HG03039 (cell line): ENCODE measurements around the gene TOX2.

ENCODE experiments used
- ATAC-seq: cut with Tn5 transposase; IDR thresholded peaks from one replicate; pipeline ENCODE4 v1.9.1; 2021; ENCODE audit warnings: mild to moderate bottlenecking, moderate library complexity; ENCODE audit not compliant: unreplicated experiment

The TOX2 gene

DNA sequence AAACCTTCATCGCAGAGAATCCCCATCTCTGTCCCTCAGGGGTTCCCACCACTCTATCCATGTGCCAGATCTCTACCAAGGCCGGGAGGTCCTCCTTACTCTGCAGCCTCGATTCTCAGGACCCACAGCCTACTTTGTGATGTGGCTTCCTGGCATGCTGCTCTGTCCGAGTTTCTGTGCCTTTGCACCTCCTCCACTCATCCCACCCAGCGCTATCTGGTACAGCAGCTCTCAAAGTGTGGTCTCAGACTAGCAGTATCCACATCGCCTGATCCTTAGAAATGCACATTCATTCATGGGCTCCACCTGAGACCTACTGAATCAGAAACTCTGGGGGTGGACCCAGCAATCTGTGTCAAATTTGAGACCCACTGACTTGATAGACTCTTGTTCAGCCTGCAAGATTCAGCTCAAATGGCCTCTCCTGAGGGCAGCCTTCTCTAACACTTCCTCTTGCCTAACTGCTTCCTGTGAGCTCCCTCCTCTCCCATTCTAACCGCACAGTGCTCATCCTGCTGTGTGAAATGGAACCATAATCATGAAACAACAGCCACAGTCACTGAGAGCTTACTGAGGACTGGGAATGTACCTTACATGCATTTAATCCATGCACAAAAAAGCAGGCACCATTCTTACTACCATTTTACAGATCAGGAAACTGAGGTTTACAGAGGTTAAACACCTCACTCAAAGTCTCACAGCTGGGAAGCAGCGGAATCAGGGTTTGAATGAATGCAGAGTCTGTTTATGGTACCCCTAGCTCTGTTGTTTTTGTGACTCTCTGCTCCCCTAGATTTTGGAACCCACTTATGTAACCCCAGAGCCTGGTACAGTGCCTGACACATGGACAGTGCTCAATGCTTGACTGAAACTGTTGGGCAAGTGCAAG, 202.9 kb downstream of the TOX2 start:
- no peak for ATAC-seq

DNA sequence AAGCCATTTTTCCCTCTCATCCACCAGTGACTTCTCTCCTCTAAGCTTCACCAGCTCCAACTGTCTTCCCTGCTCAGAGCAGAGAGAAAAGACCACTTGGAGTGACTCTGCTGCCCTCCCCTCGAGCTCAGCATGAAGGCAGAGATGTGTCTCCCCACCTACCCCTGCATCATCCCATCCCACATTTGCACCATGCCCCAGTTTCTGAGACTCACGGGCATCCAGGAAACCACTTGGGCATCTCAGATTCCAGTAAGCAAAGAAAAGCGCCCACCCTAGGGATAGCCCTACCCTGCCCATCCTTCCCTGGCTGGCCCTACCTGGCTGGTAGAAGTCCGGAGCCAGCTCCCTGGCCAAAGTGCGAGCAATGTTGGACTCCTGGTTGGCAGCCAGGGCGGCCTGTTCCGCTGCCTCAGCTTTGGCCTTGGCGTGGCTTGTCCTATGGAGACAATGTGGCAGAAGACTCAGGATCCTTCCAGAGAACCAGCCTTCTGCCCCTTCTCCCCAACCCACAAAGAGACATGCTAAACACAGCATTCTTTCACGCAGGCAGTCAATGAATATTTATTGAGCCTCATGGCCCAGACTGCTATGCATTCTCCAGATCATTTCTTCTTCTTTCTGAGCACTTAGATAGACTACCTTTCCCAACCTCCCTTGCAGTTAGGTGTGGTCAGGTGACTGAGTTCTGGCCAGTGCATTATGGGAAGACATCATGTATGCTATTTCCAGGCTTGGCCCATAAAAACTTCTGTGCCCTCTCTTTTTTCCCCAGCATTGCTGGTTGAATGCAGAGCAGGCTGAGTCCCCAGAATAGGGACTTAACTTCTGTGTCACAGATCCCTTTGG, 203.8 kb downstream of the TOX2 start:
- ATAC-seq = no peak
